Calu3 (cell line): ENCODE results near the gene FUBP3. TPM values are rescaled to one million over a fixed set of nuclear protein-coding genes. Genes with fewer than 3 reads are reported as not detected.

Experiments
- BruUV-seq: library from RNA; stranded (reverse); fragments of 400-500 nt; replicated peaks from 2 replicates; lab custom pipeline; 2021; lab: Mats Ljungman, UMichigan
- CTCF ChIA-PET: fragments of 300-600 bp; sonication (Branson Sonifier 250); formaldehyde crosslinking; loops from one replicate; lab custom pipeline; 2022; ENCODE audit warnings: antibody characterized with exemption; lab: Charles Lee
- DNase-seq: peaks from one replicate; pipeline ENCODE4 v3.0.0; 2022
- H3K27ac Mint-ChIP-seq: one replicate; pipeline ENCODE4 v1.8.0; 2022; ENCODE audit warnings: mixed read lengths; ENCODE audit not compliant: unreplicated experiment
- H3K27me3 Mint-ChIP-seq: one replicate; pipeline ENCODE4 v1.8.0; 2022; ENCODE audit warnings: mixed read lengths; ENCODE audit not compliant: unreplicated experiment
- H3K36me3 Mint-ChIP-seq: one replicate; pipeline ENCODE4 v1.8.0; 2022; ENCODE audit warnings: mild to moderate bottlenecking, moderate library complexity, mixed read lengths; ENCODE audit not compliant: insufficient read depth, unreplicated experiment
- H3K4me1 Mint-ChIP-seq: one replicate; pipeline ENCODE4 v1.8.0; 2022; ENCODE audit warnings: mild to moderate bottlenecking, low read depth, mixed read lengths; ENCODE audit not compliant: unreplicated experiment
- H3K4me3 Mint-ChIP-seq: one replicate; pipeline ENCODE4 v1.8.0; 2022; ENCODE audit warnings: mild to moderate bottlenecking, low read depth, moderate library complexity, mixed read lengths; ENCODE audit not compliant: unreplicated experiment
- H3K9me3 Mint-ChIP-seq: one replicate; pipeline ENCODE4 v1.8.0; 2022; ENCODE audit warnings: low read depth, mixed read lengths; ENCODE audit not compliant: unreplicated experiment
- CTCF ChIP-seq: fragments of 200-600 bp; IDR thresholded peaks from one replicate; pipeline ENCODE4 v1.8.0; 2022; ENCODE audit warnings: antibody characterized with exemption; ENCODE audit not compliant: unreplicated experiment
- intact Hi-C: fragments of 100-400 bp; cut with micrococcal nuclease; formaldehyde crosslinking; loops from one replicate; pipeline ENCODE4 v1.10.0; 2022; ENCODE audit not compliant: unreplicated experiment
- total RNA-seq: library from RNA; stranded (reverse); gene quantifications from 2 replicates; pipeline ENCODE4 v1.2.3, GENCODE V29; 2022

Gene FUBP3
- total RNA-seq, 1 experiment from 2014 or later = 51.0 TPM

DNA sequence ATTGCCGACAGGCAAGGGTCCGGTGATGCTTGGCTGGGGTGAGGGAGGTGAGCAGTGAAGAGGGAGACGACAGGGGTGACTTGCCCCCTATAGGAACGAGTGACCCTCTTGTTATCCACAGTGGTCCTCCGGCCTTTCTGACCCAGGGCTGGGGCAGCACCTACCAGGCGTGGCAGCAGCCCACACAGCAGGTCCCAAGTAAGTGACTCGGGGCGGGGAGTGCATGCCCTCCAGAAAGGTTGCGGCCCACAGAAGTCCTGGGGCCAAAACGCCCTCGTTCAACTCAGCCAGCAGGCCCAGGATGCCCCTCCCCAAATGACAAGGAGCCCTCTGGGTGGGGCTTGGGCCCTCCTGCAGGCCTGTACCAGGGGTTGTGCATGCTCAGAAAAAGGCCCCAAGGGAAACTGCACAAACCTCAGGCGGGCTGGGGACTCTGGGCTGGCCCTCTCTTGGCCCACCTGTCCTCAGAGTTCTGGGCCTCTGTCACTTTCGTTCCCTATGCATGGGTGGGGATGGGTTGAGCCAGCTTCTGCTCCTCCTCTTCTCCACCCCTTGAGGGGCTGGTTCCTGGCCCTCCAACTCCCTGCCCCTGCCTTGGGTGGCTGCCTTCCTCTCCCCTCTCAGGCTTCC lies 52.8 kb downstream of the FUBP3 start:
- intact Hi-C loops = no loop called here

DNA sequence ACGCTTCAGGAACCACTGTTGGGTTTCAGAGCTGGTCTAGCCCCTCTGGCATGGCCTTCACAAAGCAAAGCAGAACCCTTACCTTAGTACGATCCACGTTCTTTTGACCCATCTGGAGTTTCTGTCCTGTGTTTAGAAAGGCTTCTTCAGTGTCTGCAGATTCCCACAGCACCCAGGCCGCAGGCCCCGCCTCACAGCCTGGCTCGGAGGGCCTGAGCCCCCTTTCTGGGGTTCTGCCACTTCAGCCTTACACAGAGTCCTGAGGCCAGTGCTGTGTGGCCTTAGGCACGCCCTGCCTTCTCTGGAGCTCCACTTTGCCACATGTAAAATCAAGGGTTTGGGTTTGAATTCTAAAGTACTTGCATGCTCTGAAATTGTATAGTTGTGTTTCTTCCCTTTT lies 53.5 kb downstream of the FUBP3 start:
- intact Hi-C loops = no loop called here
- BruUV-seq = no TSS peak
- no peaks in the 10 kb centered on the region for H3K9me3 Mint-ChIP-seq
- no peaks in the 10 kb centered on the region for H3K4me1 Mint-ChIP-seq
- CTCF ChIA-PET = no interaction called here
- H3K27ac Mint-ChIP-seq = no peak overlapping the region
- DNase-seq = no peak
- peaks cover 10% of the 10 kb centered on the region for H3K36me3 Mint-ChIP-seq
- no peak overlapping the region for H3K4me3 Mint-ChIP-seq
- TF ChIP-seq CTCF = no peak
- no peaks in the 10 kb centered on the region for H3K27me3 Mint-ChIP-seq

More for the DNA sequence above, 52.8 kb downstream of the FUBP3 start:
- CTCF ChIA-PET = no interaction called here
- no peak overlapping the region for H3K27ac Mint-ChIP-seq
- no TSS peak for BruUV-seq
- no peaks in the 10 kb centered on the region for H3K27me3 Mint-ChIP-seq
- TF ChIP-seq CTCF = no peak
- DNase-seq = no peak
- no peaks in the 10 kb centered on the region for H3K4me1 Mint-ChIP-seq
- no peaks in the 10 kb centered on the region for H3K9me3 Mint-ChIP-seq
- H3K36me3 Mint-ChIP-seq = peaks cover 10% of the 10 kb centered on the region
- no peak overlapping the region for H3K4me3 Mint-ChIP-seq

DNA sequence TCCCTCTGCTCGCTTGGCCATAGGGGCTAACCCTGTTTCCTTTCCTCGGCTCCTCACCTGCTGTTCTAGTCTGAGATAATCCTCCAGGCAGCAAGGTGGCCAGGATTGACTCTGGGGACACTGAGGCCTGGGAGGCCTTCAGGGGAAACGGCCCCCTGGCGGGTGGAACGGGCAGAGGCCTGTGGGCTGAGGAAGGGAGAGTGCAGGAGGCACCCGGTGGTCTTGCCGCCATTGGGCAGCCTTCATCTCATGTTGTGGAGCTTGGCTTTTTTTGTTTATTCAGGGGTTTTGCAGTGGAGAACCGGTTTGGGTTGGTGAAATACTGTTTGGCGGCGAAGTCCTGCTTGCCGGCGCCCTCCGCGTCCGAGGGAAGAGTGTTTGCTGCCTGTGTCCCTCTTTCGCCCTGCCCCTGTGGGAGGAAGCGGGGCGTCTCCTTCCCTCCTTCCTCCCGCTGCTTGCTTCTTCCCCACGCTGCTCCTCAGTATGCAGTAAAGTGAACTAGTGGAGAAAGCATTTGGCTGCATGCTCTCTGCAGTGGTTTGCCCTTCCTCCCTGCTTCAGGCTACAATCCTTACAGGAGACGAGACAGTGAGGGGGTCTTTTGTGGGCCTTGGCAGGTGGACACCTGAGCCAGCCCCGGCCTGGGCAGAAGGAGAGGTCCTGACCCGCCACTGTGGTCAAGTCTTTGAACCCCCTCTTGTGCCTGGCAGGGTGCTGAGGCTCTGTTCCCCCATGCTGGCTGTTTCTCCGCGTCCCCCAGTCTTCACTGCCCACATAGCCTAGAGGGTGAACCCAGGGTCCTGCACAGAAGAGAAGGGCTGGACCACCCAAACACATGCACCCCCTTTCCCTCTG lies 54.2 kb downstream of the FUBP3 start:
- Mint-ChIP-seq H3K27ac (no peak overlapping the region), H3K4me1 (no peaks in the 10 kb centered on the region), H3K9me3 (no peaks in the 10 kb centered on the region), H3K27me3 (no peaks in the 10 kb centered on the region), H3K36me3 (peaks cover 10% of the 10 kb centered on the region), H3K4me3 (no peak overlapping the region)
- TF ChIP-seq CTCF = no peak
- BruUV-seq = no TSS peak
- CTCF ChIA-PET = no interaction called here
- intact Hi-C loops = no loop called here
- DNase-seq = no peak

DNA sequence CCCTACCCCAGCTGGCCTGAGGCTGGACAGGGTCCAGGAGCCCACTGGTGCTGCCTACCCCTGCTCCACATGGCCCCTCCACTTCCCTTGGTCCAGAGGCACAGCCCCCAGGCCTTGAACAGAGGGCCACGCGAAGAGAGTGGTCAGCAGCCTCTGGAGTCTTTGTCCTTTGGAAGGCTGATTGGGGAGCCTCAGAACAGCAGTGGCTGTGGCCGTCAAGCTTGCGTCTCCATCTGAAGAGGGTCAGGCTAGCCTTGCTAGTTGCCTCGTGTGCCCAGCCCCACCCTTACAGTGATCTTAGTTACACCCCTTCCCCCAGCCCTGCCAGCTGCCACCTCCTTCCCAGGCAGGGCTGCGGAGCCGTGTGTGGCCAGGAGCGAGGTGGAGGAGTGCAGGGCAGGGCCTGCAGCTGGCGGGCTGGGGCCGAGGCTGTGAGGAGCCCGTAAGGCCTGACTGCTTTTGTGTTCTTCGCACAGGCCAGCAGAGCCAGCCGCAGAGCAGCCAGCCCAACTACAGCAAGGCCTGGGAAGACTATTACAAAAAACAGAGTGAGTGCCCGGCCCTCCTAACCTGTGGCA lies 54.9 kb downstream of the FUBP3 start:
- BruUV-seq = no TSS peak
- Mint-ChIP-seq H3K4me1 (no peaks in the 10 kb centered on the region), H3K36me3 (peaks cover 10% of the 10 kb centered on the region), H3K9me3 (no peaks in the 10 kb centered on the region), H3K4me3 (no peak overlapping the region), H3K27me3 (no peaks in the 10 kb centered on the region), H3K27ac (no peak overlapping the region)
- intact Hi-C loops = no loop called here
- CTCF ChIA-PET = no interaction called here
- TF ChIP-seq CTCF = no peak
- no peak for DNase-seq
